K562 (cell line): ENCODE measurements around the gene GCNT2. TPM values are rescaled to one million over a fixed set of nuclear protein-coding genes. Genes with fewer than 3 reads are reported as not detected.

Experiments
- CUX1 ChIP-seq: fragments of 200-800 bp; sonication (Bioruptor generic); IDR thresholded peaks from 2 replicates; pipeline ENCODE4 v1.6.1; 2016; ENCODE audit warnings: missing genetic modification characterization, missing compliant biosample characterization
- DDX20 ChIP-seq: fragments of 450-650 bp; IDR thresholded peaks from 2 replicates; pipeline ENCODE4 v1.6.1; 2016; ENCODE audit warnings: missing genetic modification characterization, low read depth, mild to moderate bottlenecking, missing compliant biosample characterization, moderate library complexity
- HMGN3 ChIP-seq: IDR thresholded peaks from 2 replicates; pipeline ENCODE4 v1.6.1; 2011; ENCODE audit warnings: borderline replicate concordance, low read depth, mild to moderate bottlenecking, mixed read lengths, low read length; ENCODE audit not compliant: insufficient read length; ENCODE audit errors: extremely low read depth
- ILF3 ChIP-seq: fragments of 450-650 bp; IDR thresholded peaks from 2 replicates; pipeline ENCODE4 v1.6.1; 2018; ENCODE audit warnings: antibody characterized with exemption, mild to moderate bottlenecking, moderate library complexity, borderline replicate concordance
- NBN ChIP-seq: fragments of 450-650 bp; IDR thresholded peaks from 2 replicates; pipeline ENCODE4 v1.6.1; 2016; ENCODE audit warnings: low read depth, mild to moderate bottlenecking
- NFE2L1 ChIP-seq: fragments of 450-650 bp; IDR thresholded peaks from 2 replicates; pipeline ENCODE4 v1.6.1; 2016; ENCODE audit warnings: missing genetic modification characterization, low read depth, mild to moderate bottlenecking, missing compliant biosample characterization, moderate library complexity, borderline replicate concordance
- PBX2 ChIP-seq, 2 experiments: IDR thresholded peaks in 1 of 2; conservative IDR thresholded peaks in 1 of 2; 2 replicates each; pipeline ENCODE4 v1.6.1; 2016; ENCODE audit warnings: low read depth in 2 of 2, mild to moderate bottlenecking in 1 of 2, missing compliant biosample characterization in 1 of 2, missing genetic modification characterization in 1 of 2, moderate library complexity in 1 of 2
- RCOR1 ChIP-seq, 2 experiments: IDR thresholded peaks; 2 replicates each; pipeline ENCODE4 v1.6.1; 2012; ENCODE audit warnings: low read depth in 2 of 2, low read length in 2 of 2, borderline replicate concordance in 1 of 2, improper control_type of control experiment in 1 of 2
- SMAD4 ChIP-seq: fragments of 250-450 bp; sonication (Bioruptor Pico); conservative IDR thresholded peaks from 2 replicates; pipeline ENCODE4 v1.8.0; 2021; ENCODE audit warnings: inconsistent platforms, mild to moderate bottlenecking, moderate library complexity
- SMARCE1 ChIP-seq: fragments of 450-650 bp; IDR thresholded peaks from 2 replicates; pipeline ENCODE4 v1.7.1; 2016; ENCODE audit warnings: mild to moderate bottlenecking
- TCF7L2 ChIP-seq: fragments of 150-350 bp; IDR thresholded peaks from 2 replicates; pipeline ENCODE4 v1.6.1; 2016; ENCODE audit warnings: low read depth, mild to moderate bottlenecking, low read length, moderate library complexity
- ZNF561 ChIP-seq: fragments of 450-650 bp; formaldehyde crosslinking; conservative IDR thresholded peaks from 2 replicates; pipeline ENCODE4 v1.4.0; 2020; ENCODE audit warnings: mild to moderate bottlenecking, moderate library complexity
- polyA plus RNA-seq, 8 experiments: library from polyadenylated mRNA; depleted of rRNA in 4 of 8; stranded (reverse) in 5 of 8; unstranded in 3 of 8; fragments of >200 nt; fragmentation: Nextera tagmentation in 2 of 8; fragmentation: Illumina TruSeq in 1 of 8; extraction: Ambion mirVana in 2 of 8; extraction: Trizol in 1 of 8; gene quantifications; 2 replicates each; pipeline versions ENCODE4 v1.2.1 to v1.2.3, GENCODE V29; 2011 to 2014; ENCODE audit warnings: inconsistent platforms in 1 of 8, missing spikeins in 1 of 8
- total RNA-seq, 7 experiments: library from RNA; depleted of rRNA in 6 of 7; stranded (reverse); fragments of >200 nt in 6 of 7; fragmentation: Illumina TruSeq in 2 of 7; extraction: Trizol in 2 of 7; gene quantifications; 2 replicates each; pipeline versions ENCODE4 v1.2.1 to v1.2.3, GENCODE V29; 2011 to 2021; ENCODE audit warnings: low replicate concordance in 1 of 7

The GCNT2 gene
- total and polyA plus RNA-seq, 9 of the 15 experiments (the other 6 are each of a cell fraction or from before 2014, with no cell fraction given) = 0.78 to 2.6 (median 1.6) TPM

- TF ChIP-seq PBX2 (CRISPR knock-in tag; IDR thresholded peaks at IDR 0.05; ENCODE audit: low read depth) (no peak), PBX2 (tag; conservative IDR thresholded peaks at IDR 0.05; ENCODE audit: low read depth) (peak; percentile 70), SMAD4 (CRISPR knock-in tag) (0 out of 2 replicates have a peak, but pooled peaks have one; percentile 56), DDX20 (tag) (no peak), TCF7L2 (no peak), NBN (peak; percentile 80), ILF3 (no peak), NFE2L1 (tag) (peak; percentile 100), HMGN3 (no peak), CUX1 (no peak), ZNF561 (CRISPR knock-in tag) (no peak), RCOR1 (IDR thresholded peaks at IDR 0.05; ENCODE audit: borderline replicate concordance in 1 of 2, low read depth in 2 of 2, low read length in 2 of 2) (peak in 1 of 2 experiments; percentile 78; a peak in 1 of 4 replicates), SMARCE1 (peak; percentile 96)
Observed at GRCh38 chr6:10518557-10519407, 2.4 kb upstream of the GCNT2 start (continued).
